IPS-20b (cell line): ENCODE data around the gene VPS4B.

Source experiments
- H3K27ac ChIP-seq: one replicate; pipeline ENCODE4 v1.5.1; 2013; ENCODE audit warnings: low read length
- H3K27me3 ChIP-seq: 2 replicates; pipeline ENCODE4 v1.6.1; 2013; ENCODE audit warnings: mild to moderate bottlenecking, low read length, inconsistent platforms; ENCODE audit not compliant: insufficient read depth
- H3K36me3 ChIP-seq: 2 replicates; pipeline ENCODE4 v1.6.1; 2013; ENCODE audit warnings: low read depth, mild to moderate bottlenecking, inconsistent platforms, low read length, moderate library complexity; ENCODE audit not compliant: insufficient read depth
- H3K4me1 ChIP-seq: 2 replicates; pipeline ENCODE4 v1.6.1; 2013; ENCODE audit warnings: mild to moderate bottlenecking, control low read depth, inconsistent platforms, low read length, moderate library complexity; ENCODE audit not compliant: insufficient read depth
- H3K4me3 ChIP-seq: 2 replicates; pipeline ENCODE4 v1.5.1; 2013; ENCODE audit warnings: mild to moderate bottlenecking, low read length, inconsistent platforms
- H3K9ac ChIP-seq: 2 replicates; pipeline ENCODE4 v1.6.1; 2013; ENCODE audit warnings: low read depth, mild to moderate bottlenecking, inconsistent platforms, low read length, moderate library complexity
- H3K9me3 ChIP-seq: 2 replicates; pipeline ENCODE4 v1.6.1; 2013; ENCODE audit warnings: mild to moderate bottlenecking, low read depth, low read length, inconsistent platforms; ENCODE audit not compliant: insufficient read depth

VPS4B gene

GRCh38 chr18:63342206-63342605 lies 80.1 kb downstream of the VPS4B start:
- peaks cover 14% of the 10 kb centered on the region; the same call in 1 of the 2 replicates for H3K4me1 ChIP-seq
- no peak overlapping the region for H3K27ac ChIP-seq
- no peak overlapping the region for H3K4me3 ChIP-seq
- no peak overlapping the region for H3K9ac ChIP-seq
- H3K36me3 ChIP-seq, result peaks cover 78% of the 10 kb centered on the region
- H3K27me3 ChIP-seq, result no peaks in the 10 kb centered on the region
- H3K9me3 ChIP-seq, result no peaks in the 10 kb centered on the region

DNA sequence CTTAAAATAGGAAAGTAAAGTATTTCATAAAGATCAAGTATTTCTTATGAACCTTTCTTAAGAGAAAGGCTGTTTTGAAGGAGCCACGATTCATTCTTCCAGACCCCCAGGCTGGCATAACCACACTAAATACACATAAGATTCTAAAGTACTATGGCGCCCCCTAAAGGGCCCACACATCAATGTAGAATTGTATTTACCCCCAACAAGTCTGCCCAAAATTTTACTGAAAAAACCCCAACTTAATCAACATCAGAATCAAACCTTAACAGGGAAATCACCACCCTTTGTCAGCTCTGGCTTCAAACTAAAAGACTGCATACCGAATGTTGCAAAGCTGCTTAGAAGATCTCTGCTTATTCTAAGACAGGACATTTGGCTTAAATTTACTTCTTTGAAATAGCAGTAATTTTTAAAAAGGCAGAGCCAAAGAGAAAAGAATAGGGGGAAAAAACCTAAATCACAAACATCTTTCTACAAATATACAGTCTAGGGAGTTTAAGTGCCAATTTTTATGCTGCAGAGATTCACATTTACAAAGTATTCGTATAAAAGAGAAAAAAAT lies 82.3 kb downstream of the VPS4B start:
- no peaks in the 10 kb centered on the region for H3K9me3 ChIP-seq
- peak overlapping the region; percentile 35; the same call in 1 of the 2 replicates for H3K9ac ChIP-seq
- peak overlapping the region; percentile 45 for H3K4me3 ChIP-seq
- H3K36me3 ChIP-seq, result peaks cover 75% of the 10 kb centered on the region
- H3K27me3 ChIP-seq, result no peaks in the 10 kb centered on the region
- H3K27ac ChIP-seq, result peak overlapping the region; percentile 20
- H3K4me1 ChIP-seq, result peaks cover 14% of the 10 kb centered on the region; the same call in 1 of the 2 replicates
